ACC112 (cell line): Measurements from ENCODE around the gene COL28A1.
A peak's percentile ranks its signal among the peaks of the same experiment; 100 is the strongest.
"Not testable (repeated sequence)": the region's sequence is repeated elsewhere in the genome, so short reads cannot be mapped to it uniquely, and the experiment has no call there.

Experiments used
- H2AFZ ChIP-seq: fragments of 200-600 bp; sonication (generic); one replicate; pipeline ENCODE4 v1.6.0; 2017; ENCODE audit warnings: antibody characterized with exemption, low read length; ENCODE audit not compliant: unreplicated experiment
- H3K27ac ChIP-seq: fragments of 200-600 bp; sonication (generic); 2 replicates; pipeline ENCODE4 v1.5.1; 2014; ENCODE audit warnings: low read depth, mild to moderate bottlenecking, antibody characterized with exemption, low read length, moderate library complexity
- H3K27me3 ChIP-seq: fragments of 200-600 bp; sonication (generic); 2 replicates; pipeline ENCODE4 v1.6.1; 2014; ENCODE audit warnings: mild to moderate bottlenecking, antibody characterized with exemption, low read length, moderate library complexity, mixed read lengths; ENCODE audit not compliant: insufficient read depth
- H3K36me3 ChIP-seq: fragments of 200-600 bp; sonication (generic); 2 replicates; pipeline ENCODE4 v1.6.1; 2016; ENCODE audit warnings: mild to moderate bottlenecking, antibody characterized with exemption, low read length, moderate library complexity, mixed read lengths; ENCODE audit not compliant: insufficient read depth
- H3K4me1 ChIP-seq: fragments of 200-600 bp; sonication (generic); one replicate; pipeline ENCODE4 v1.6.1; 2016; ENCODE audit warnings: low read length, mixed read lengths; ENCODE audit not compliant: insufficient read depth, unreplicated experiment, control insufficient read depth
- H3K4me3 ChIP-seq: fragments of 200-600 bp; sonication (generic); 2 replicates; pipeline ENCODE4 v1.5.1; 2014; ENCODE audit warnings: mild to moderate bottlenecking, low read depth, low read length
- H3K79me2 ChIP-seq: fragments of 200-600 bp; sonication (generic); one replicate; pipeline ENCODE4 v1.6.0; 2016; ENCODE audit warnings: low read length; ENCODE audit not compliant: control insufficient read depth, unreplicated experiment, insufficient read depth

Gene COL28A1

DNA sequence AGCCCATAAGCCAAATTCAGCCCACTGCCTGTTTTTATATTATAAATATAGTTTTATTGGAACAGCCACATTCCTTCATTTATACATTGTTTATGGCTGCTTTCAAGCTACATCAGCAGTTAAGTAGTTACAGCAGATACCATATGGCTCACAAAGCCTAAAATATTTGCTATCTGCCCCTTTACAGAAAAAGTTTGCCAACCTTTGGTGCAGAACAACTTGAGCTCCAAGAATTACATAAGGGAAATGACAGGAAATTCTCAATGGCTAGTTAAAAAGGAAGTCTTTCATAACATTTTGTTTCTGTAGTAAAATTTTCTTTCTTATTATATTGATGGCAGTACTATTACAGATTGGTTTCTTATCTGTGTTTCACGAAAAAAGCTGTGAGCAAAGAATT lies 59.3 kb downstream of the COL28A1 start:
- Histone ChIP-seq H3K4me1 (peaks cover 14% of the 10 kb centered on the region), H3K36me3 (no peaks in the 10 kb centered on the region), H3K27me3 (no peaks in the 10 kb centered on the region), H2AFZ (no peak overlapping the region), H3K79me2 (no peaks in the 10 kb centered on the region), H3K27ac (no peak overlapping the region), H3K4me3 (no peak overlapping the region)

GRCh38 chr7:7475601-7476000 lies 60.1 kb downstream of the COL28A1 start:
- no peaks in the 10 kb centered on the region for H3K27me3 ChIP-seq
- H3K36me3 ChIP-seq = no peaks in the 10 kb centered on the region
- H3K27ac ChIP-seq = no peak overlapping the region
- H2AFZ ChIP-seq = no peak overlapping the region
- H3K4me3 ChIP-seq = no peak overlapping the region
- no peaks in the 10 kb centered on the region for H3K79me2 ChIP-seq
- peaks cover 14% of the 10 kb centered on the region for H3K4me1 ChIP-seq

DNA sequence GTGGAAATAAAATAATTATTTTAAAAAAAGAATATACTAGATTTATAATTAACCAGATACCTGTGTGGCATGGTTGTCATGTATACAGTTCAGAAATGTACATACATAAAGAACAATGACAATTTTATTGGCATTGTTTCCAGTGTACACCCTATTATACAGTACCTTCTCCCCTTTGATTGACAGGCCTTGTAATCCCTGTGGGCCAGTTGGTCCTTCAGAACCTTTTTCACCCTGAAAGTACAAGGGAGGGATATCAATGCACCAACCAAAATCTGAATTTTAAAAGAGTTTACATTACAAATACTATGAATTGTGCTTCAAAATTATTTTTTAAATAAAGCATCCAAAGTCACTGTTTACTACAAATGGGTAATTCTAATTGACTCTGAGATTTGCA lies 61.2 kb downstream of the COL28A1 start:
- peaks cover 14% of the 10 kb centered on the region for H3K4me1 ChIP-seq

DNA sequence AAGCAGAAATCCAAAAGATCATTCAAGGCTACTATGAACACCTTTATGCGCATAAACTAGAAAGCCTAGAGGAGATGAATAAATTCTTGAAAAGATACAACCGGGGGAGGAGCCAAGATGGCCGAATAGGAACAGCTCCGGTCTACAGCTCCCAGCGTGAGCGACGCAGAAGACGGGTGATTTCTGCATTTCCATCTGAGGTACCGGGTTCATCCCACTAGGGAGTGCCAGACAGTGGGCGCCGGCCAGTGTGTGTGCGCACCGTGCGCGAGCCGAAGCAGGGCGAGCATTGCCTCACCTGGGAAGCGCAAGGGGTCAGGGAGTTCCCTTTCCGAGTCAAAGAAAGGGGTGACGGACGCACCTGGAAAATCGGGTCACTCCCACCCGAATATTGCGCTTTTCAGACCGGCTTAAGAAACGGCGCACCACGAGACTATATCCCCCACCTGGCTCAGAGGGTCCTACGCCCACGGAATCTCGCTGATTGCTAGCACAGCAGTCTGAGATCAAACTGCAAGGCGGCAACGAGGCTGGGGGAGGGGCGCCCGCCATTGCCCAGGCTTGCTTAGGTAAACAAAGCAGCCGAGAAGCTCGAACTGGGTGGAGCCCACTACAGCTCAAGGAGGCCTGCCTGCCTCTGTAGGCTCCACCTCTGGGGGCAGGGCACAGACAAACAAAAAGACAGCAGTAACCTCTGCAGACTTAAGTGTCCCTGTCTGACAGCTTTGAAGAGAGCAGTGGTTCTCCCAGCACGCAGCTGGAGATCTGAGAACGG lies 70.5 kb downstream of the COL28A1 start:
- not testable (repeated sequence) for H3K36me3 ChIP-seq, H3K4me3 ChIP-seq, H3K4me1 ChIP-seq, H2AFZ ChIP-seq, H3K79me2 ChIP-seq, H3K27me3 ChIP-seq, H3K27ac ChIP-seq

More for the DNA sequence above, 61.2 kb downstream of the COL28A1 start:
- Histone ChIP-seq H3K79me2 (no peaks in the 10 kb centered on the region), H3K27me3 (no peaks in the 10 kb centered on the region), H3K27ac (no peak overlapping the region), H3K4me3 (no peak overlapping the region), H2AFZ (no peak overlapping the region), H3K36me3 (no peaks in the 10 kb centered on the region)

DNA sequence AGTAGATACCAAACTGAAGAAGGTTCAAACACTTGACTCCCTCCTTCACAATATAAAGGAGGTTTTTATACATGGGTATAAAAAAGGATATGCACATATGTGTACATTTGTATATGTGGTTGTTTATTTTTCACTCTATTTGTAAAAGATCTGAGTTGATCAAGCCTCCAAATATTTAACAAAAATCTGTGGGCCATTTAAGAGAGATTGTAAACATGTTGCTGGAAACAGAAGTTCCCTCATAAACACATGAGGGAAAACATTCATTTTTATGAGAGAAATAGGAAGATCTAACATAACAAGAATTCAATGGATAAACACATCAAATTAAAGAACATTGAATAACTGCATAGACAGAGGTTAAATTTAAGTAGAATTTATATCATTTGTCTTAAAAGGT lies 81.7 kb downstream of the COL28A1 start:
- Histone ChIP-seq H3K27me3 (no peaks in the 10 kb centered on the region), H2AFZ (no peak overlapping the region), H3K4me1 (no peaks in the 10 kb centered on the region), H3K79me2 (no peaks in the 10 kb centered on the region), H3K27ac (no peak overlapping the region), H3K36me3 (no peaks in the 10 kb centered on the region), H3K4me3 (no peak overlapping the region)

GRCh38 chr7:7452652-7453051 lies 83.0 kb downstream of the COL28A1 start:
- Histone ChIP-seq H3K4me1 (no peaks in the 10 kb centered on the region), H3K27ac (no peak overlapping the region), H2AFZ (no peak overlapping the region), H3K27me3 (no peaks in the 10 kb centered on the region), H3K36me3 (no peaks in the 10 kb centered on the region), H3K4me3 (no peak overlapping the region), H3K79me2 (no peaks in the 10 kb centered on the region)

DNA sequence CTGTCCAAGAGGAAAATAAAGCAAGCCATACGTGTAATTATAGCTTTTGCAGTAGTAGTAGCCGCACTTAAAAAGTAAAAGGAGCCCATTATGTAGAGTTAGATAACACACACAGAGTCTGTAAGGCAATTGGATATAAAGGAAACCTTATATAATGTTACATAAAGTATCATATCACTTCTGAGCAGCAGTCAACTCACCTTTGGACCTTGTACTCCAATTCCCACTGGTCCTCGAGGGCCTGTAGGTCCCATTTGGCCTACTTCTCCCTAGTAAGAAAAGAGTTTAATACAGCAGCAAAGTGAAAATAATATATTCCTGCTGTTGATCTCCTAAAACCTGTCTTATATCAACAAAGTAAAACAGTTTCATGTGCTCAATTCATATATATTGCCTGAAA lies 83.6 kb downstream of the COL28A1 start:
- Histone ChIP-seq H3K27ac (no peak overlapping the region), H3K79me2 (no peaks in the 10 kb centered on the region), H3K36me3 (no peaks in the 10 kb centered on the region), H3K27me3 (no peaks in the 10 kb centered on the region), H2AFZ (no peak overlapping the region), H3K4me3 (no peak overlapping the region), H3K4me1 (no peaks in the 10 kb centered on the region)

- Histone ChIP-seq H3K27me3 (no peaks in the 10 kb centered on the region), H2AFZ (no peak overlapping the region), H3K79me2 (no peaks in the 10 kb centered on the region), H3K4me3 (no peak overlapping the region), H3K36me3 (no peaks in the 10 kb centered on the region), H3K27ac (no peak overlapping the region), H3K4me1 (no peaks in the 10 kb centered on the region)
These were observed 86.6 kb downstream of the COL28A1 start for GRCh38 chr7:7449055-7449454.

DNA sequence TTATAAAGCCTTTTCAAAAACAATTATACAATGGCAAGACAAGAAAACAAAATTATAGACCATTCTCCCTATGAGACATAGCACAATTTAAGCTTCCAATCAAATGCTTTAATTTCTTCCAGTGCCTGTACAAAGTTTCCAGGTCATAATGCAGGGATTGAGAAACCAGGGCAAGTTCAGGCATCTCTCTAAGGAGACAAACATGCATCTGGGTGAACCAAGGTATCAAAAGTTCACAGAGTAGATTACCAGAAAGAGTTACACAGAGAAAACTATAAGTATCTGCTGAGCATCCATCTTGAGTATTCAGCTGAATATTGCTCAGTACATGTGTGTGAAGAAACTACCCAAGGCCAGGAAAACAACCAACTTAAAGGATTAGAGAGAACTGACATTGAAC lies 89.1 kb downstream of the COL28A1 start:
- H2AFZ ChIP-seq = no peak overlapping the region
- no peak overlapping the region for H3K27ac ChIP-seq
- H3K79me2 ChIP-seq = no peaks in the 10 kb centered on the region
- no peaks in the 10 kb centered on the region for H3K4me1 ChIP-seq
- H3K4me3 ChIP-seq = no peak overlapping the region
- no peaks in the 10 kb centered on the region for H3K36me3 ChIP-seq
- H3K27me3 ChIP-seq = no peaks in the 10 kb centered on the region

DNA sequence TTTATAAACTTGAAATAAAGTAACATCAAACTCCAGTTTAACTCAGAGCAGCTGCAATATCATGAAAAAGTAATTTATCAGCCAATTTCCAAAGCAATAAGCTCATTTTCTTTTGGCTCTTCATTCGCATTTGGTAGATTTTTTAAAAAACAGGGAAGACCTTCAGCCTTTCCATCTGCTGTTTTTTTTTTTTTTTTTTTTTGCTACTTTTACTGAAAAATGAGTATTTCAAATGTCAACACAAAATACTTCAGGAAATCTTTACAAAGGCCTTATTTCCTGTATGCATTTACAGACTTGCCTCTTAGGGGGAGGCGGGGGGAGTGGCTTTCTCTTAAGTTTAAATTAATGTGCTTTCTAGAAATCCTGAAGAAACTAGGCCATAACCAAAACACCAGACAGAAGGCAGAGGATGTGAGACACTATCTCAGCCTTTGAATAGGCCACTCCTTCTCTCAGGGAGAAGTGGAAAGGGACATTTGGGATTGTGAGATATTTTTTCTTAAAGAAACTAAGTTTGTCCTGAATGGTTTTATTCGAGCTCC lies 91.8 kb downstream of the COL28A1 start:
- no peak overlapping the region for H2AFZ ChIP-seq

GRCh38 chr7:7439564-7439963 lies 96.1 kb downstream of the COL28A1 start:
- Histone ChIP-seq H3K4me3 (no peak overlapping the region), H3K27ac (peak overlapping the region; percentile 83), H3K27me3 (no peaks in the 10 kb centered on the region), H3K79me2 (no peaks in the 10 kb centered on the region), H2AFZ (peak overlapping the region; percentile 60), H3K4me1 (peaks cover 18% of the 10 kb centered on the region), H3K36me3 (no peaks in the 10 kb centered on the region)

More for the DNA sequence above, 91.8 kb downstream of the COL28A1 start:
- no peaks in the 10 kb centered on the region for H3K27me3 ChIP-seq
- H3K4me1 ChIP-seq = peaks cover 12% of the 10 kb centered on the region
- no peaks in the 10 kb centered on the region for H3K79me2 ChIP-seq
- no peak overlapping the region for H3K4me3 ChIP-seq
- no peak overlapping the region for H3K27ac ChIP-seq
- no peaks in the 10 kb centered on the region for H3K36me3 ChIP-seq
